AG09309 (cell line): ENCODE data around the gene B3GNT9.

Experiments used
- DNase-seq: peaks from one replicate; pipeline ENCODE4 v3.0.0-alpha.2; 2010; ENCODE audit warnings: low read depth
- H3K4me3 ChIP-seq: 2 replicates; pipeline ENCODE4 v1.5.1; 2011; ENCODE audit warnings: mild to moderate bottlenecking, low read depth, low read length, moderate library complexity; ENCODE audit not compliant: control insufficient read depth
- CTCF ChIP-seq: IDR thresholded peaks from 2 replicates; pipeline ENCODE4 v1.5.1; 2011; ENCODE audit warnings: mild to moderate bottlenecking, low read depth, low read length, inconsistent platforms; ENCODE audit not compliant: insufficient read depth, control insufficient read depth; ENCODE audit errors: missing control alignments

The B3GNT9 gene

GRCh38 chr16:67174706-67175231 lies 24.0 kb upstream of the B3GNT9 start:
- H3K4me3 ChIP-seq = peak overlapping the region; percentile 66; the same call in 1 of the 2 replicates
- DNase-seq = no peak
- no peak for TF ChIP-seq CTCF

DNA sequence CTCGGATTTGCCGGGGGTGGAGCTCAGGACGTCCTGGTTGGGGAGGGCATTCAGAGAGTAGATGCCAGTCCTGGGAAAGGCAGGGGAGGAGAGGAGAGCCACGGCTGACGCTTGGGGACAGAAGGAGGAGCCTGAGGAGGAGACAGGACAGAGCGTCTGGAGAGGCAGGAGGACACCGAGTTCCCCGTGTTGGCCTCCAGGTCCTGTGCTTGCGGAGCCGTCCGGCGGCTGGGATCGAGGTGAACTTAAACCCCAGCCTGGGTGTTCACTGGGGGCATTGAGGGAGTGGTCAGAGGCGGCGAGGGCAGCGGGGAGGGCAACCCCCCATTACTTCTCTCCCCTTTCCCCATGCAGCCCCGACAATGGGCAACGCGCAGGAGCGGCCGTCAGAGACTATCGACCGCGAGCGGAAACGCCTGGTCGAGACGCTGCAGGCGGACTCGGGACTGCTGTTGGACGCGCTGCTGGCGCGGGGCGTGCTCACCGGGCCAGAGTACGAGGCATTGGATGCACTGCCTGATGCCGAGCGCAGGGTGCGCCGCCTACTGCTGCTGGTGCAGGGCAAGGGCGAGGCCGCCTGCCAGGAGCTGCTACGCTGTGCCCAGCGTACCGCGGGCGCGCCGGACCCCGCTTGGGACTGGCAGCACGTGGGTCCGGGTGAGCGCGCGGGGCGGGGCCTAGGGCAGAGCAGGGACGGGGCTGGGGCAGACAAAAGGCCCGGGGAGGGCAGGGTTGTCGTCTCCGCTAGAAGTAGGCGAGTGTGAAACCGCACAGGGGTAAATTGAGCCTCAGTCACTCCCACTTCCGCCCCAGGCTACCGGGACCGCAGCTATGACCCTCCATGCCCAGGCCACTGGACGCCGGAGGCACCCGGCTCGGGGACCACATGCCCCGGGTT lies 23.3 kb upstream of the B3GNT9 start:
- peak; percentile 41 for TF ChIP-seq CTCF
- no peak for DNase-seq

GRCh38 chr16:67173323-67173722 lies 22.5 kb upstream of the B3GNT9 start:
- DNase-seq = no peak
- TF ChIP-seq CTCF = no peak
- peak overlapping the region; percentile 66 for H3K4me3 ChIP-seq

More for the DNA sequence above, 23.3 kb upstream of the B3GNT9 start:
- H3K4me3 ChIP-seq = peak overlapping the region; percentile 66

GRCh38 chr16:67170949-67171649 lies 20.3 kb upstream of the B3GNT9 start:
- H3K4me3 ChIP-seq = peak overlapping the region; percentile 50
- no peak for DNase-seq
- no peak for TF ChIP-seq CTCF

DNA sequence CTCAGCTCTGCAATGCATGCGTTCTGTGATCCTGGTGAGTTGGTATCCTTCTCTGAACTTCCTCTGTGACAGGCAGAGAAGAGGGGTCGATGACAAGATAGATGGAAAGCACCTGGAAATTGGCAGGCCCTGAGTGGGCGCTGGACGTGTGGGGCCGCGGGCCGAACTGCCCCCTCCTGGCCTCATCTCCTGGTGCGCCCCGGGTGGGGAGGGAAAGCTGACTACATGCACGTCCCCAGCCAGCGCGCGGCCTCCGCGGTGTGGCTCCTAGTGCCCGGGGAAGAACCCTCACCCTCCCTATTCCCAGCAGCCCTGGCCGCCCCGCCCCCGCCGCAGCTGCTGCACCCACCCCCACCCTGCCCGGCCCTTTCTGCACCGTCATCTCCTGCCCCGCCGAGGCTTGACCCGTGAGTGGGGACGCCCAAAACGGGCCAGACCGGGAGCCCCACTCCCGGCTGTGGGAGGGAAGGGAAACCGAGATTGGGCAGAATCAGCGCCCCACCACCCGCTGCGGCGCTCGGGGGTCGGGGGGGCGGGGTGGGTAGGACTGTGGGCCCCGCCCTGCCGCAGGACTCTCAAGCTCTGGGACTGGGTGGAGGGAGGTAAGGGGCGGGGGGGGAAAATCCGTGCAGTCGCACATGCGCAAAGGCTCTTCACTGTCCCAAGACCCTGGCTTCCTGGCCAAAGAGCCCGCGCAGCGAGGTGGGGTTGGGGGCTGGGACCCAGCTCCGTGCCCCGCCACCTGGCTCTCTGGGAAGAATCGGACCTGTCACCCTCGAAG lies 19.6 kb upstream of the B3GNT9 start, which contains the start of gene NOL3:
NOL3 (plus strand) TSS at position 371 of the 781 bp plus-strand sequence.
- TF ChIP-seq CTCF = peak; percentile 14
- H3K4me3 ChIP-seq = peak within 1 kb of the TSS; percentile 50
- no peak for DNase-seq

DNA sequence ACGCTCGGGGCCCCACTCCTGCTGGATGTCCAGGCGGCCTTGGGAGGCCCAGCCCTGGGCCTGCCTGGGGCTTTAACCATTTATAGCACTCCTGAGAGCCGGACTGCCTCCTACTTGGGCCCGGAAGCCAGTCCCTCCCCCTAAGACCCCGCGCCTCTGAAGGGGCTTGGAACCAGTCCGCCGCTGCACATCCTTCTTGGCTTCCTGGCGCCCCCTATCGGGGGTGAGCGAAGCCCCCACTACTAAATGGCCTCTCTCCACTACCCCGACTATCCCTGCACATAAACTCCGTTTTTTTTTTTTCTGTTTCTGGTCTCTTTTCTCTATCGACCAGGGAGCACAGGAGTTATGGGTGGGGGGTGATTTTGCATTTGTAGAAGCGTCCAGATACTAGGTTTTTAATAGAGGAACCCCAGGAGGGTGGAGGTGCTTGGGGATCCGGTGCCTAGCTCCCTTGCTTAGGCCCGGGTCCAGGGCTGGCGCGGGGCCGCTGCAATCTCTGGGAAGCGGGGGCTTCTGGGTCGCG lies 18.9 kb upstream of the B3GNT9 start:
- peak overlapping the region; percentile 50 for H3K4me3 ChIP-seq
- TF ChIP-seq CTCF = peak; percentile 70
- DNase-seq = no peak
